Tibial nerve (tissue), 4 donors: ENCODE data around the gene KIF1A. TPM values are rescaled to one million over a fixed set of nuclear protein-coding genes. Genes with fewer than 3 reads are reported as not detected.
A peak's percentile ranks its signal among the peaks of the same experiment; 100 is the strongest.
"Not testable (repeated sequence)": the region's sequence is repeated elsewhere in the genome, so short reads cannot be mapped to it uniquely, and the experiment has no call there.

Experiments
- DNase-seq, 2 donors: peaks; one replicate each; pipeline ENCODE4 v3.0.0-alpha.2; 2019; ENCODE audit warnings: low spot score in 2 of 2
- H3K27ac ChIP-seq, 4 donors: fragments of 200-600 bp; sonication (generic) in 3 of 4; one replicate each; pipeline ENCODE4 v1.5.1; 2017 to 2019; ENCODE audit warnings: mild to moderate bottlenecking in 1 of 4
- H3K27me3 ChIP-seq, 2 donors: fragments of 200-600 bp; sonication (generic) in 1 of 2; one replicate each; pipeline versions ENCODE4 v1.5.1 to v1.6.0; 2017 to 2019
- H3K36me3 ChIP-seq, 3 donors: fragments of 200-600 bp; sonication (generic); one replicate each; pipeline ENCODE4 v1.5.1; 2018 to 2019
- H3K4me1 ChIP-seq, 4 donors: fragments of 200-600 bp; sonication (generic) in 3 of 4; one replicate each; pipeline ENCODE4 v1.5.1; 2017 to 2019
- H3K4me3 ChIP-seq, 4 donors: fragments of 200-600 bp; sonication (generic) in 3 of 4; one replicate each; pipeline ENCODE4 v1.5.1; 2017 to 2019; ENCODE audit warnings: mild to moderate bottlenecking in 1 of 4, moderate library complexity in 1 of 4
- H3K9me3 ChIP-seq, 4 donors: fragments of 200-600 bp; sonication (generic) in 3 of 4; one replicate each; pipeline ENCODE4 v1.5.1; 2017 to 2019
- EP300 ChIP-seq, 2 donors: sonication (generic); formaldehyde crosslinking; IDR thresholded peaks; one replicate each; pipeline ENCODE4 v1.6.1; 2017; ENCODE audit warnings: antibody characterized with exemption in 2 of 2, mild to moderate bottlenecking in 1 of 2
- POLR2A ChIP-seq, 2 donors: fragments of 450-650 bp; IDR thresholded peaks; one replicate each; pipeline ENCODE4 v1.6.1; 2017; ENCODE audit warnings: antibody characterized with exemption in 2 of 2, mild to moderate bottlenecking in 2 of 2, moderate library complexity in 2 of 2
- WGBS, 2 donors: methylation state at CpG; one replicate each; pipeline ENCODE4 v1.1.5; 2018; 5-methylcytosine and 5-hydroxymethylcytosine counted together
- total RNA-seq, 4 donors: library from RNA; depleted of rRNA; stranded (reverse); fragments of >200 nt; gene quantifications; one replicate each; pipeline ENCODE4 v1.1.0, GENCODE V29; 2016
- TF ChIP-seq, protein P1 (sequence below), 5 experiments: fragments of 200-600 bp in 3 of 5; fragments of 450-650 bp in 2 of 5; sonication (generic) in 3 of 5; IDR thresholded peaks; one replicate each; pipeline ENCODE4 v1.5.1; 2016 to 2019; ENCODE audit warnings: antibody characterized with exemption in 5 of 5, mild to moderate bottlenecking in 3 of 5, moderate library complexity in 2 of 5

The KIF1A gene
- total RNA-seq, 4 donors from 2014 or later, result 31.9 to 82.2 (median 45.3) TPM

DNA sequence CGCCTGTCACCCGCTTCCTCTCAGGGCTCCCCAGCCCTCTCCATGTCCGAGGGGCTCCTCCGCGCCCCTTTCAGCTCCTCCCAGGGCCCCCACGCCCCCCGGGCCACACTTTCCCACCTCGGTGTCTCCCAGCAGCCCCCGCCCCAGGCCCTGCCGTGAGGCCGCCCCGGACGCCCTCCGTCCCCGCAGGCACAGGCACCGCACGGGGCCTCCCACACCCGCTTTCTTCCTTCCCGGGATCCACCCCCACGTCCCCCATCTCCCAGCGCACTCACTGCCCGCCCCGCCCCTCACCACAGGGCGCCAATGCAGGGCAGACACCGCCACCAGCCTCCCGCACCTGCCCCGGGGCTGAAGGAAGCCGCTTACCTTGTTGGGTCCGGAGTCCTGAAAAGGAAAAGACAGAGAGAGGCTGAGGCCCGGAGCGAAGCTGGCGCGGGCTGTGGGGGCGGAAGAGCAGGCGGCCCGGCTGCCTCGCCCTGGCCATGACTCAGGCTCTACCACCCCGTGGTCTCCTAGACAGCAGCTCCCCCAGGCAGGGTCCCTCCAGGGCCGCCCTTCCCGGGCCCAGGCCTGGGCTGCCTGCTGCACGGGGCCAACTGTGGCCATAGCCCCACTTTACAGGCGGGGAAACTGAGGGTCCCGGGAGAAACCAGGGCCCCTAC is 37.7 kb downstream of the KIF1A start:
- H3K27me3 ChIP-seq, result peaks cover 0 to 26% of the 10 kb centered on the region in 2 donors
- TF ChIP-seq POLR2A (IDR thresholded peaks at IDR 0.05) (no peak), EP300 (IDR thresholded peaks at IDR 0.05) (no peak)
- TF ChIP-seq, protein P1, sequence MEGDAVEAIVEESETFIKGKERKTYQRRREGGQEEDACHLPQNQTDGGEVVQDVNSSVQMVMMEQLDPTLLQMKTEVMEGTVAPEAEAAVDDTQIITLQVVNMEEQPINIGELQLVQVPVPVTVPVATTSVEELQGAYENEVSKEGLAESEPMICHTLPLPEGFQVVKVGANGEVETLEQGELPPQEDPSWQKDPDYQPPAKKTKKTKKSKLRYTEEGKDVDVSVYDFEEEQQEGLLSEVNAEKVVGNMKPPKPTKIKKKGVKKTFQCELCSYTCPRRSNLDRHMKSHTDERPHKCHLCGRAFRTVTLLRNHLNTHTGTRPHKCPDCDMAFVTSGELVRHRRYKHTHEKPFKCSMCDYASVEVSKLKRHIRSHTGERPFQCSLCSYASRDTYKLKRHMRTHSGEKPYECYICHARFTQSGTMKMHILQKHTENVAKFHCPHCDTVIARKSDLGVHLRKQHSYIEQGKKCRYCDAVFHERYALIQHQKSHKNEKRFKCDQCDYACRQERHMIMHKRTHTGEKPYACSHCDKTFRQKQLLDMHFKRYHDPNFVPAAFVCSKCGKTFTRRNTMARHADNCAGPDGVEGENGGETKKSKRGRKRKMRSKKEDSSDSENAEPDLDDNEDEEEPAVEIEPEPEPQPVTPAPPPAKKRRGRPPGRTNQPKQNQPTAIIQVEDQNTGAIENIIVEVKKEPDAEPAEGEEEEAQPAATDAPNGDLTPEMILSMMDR (IDR thresholded peaks at IDR 0.05), result no peak
- H3K4me3 ChIP-seq, result no peak overlapping the region
- H3K4me1 ChIP-seq, result peaks cover 0 to 6% (median 0%) of the 10 kb centered on the region in 4 donors
- no peaks in the 10 kb centered on the region for H3K9me3 ChIP-seq
- 81 to 84% methylated on average over 41 to 43 of the region's 43 CpGs for WGBS, 2 donors
- DNase-seq, result no peak
- H3K27ac ChIP-seq, result peak overlapping the region in 2 of 4 donors; percentile 36 to 58
- H3K36me3 ChIP-seq, result peaks cover 0 to 6% (median 0%) of the 10 kb centered on the region in 3 donors

DNA sequence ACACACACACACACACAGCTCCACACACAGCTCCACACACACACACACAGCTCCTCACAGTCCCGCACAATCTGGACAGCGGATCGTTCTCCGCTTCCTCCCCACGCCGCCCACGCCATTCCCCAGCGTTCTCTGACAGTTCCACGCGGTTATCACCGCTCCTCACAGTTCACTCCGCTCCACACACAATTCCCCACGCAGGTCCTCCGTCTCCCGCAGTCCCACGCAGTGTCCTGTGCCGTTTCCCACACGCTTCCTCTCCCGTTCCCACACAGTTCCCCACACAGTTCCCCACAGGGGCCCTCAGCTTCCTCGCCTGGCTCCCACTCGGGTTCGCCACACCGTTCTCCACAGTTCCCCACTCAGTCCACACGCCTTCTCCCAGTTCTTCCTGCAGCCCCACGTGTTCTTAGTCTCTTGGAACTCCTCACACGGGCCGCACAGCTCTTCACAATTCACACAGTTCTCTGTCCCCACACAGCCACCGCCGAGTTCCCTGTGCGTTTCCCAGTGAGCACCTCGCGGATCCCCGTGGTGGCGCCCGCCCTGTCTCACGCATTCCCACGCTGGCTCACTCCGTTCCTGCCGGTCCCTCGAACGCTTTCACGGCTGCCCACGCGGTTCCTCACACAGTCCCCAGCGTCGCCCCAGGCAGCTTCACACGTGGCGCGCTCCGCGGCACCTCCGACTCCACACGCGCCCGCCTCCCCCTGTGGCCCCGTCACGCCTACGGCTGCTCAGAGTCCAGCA is 38.4 kb downstream of the KIF1A start:
- Histone ChIP-seq H3K27ac (peak overlapping the region in 2 of 4 donors; percentile 17 to 58), H3K27me3 (peaks cover 0 to 26% of the 10 kb centered on the region in 2 donors), H3K36me3 (peaks cover 0 to 6% (median 0%) of the 10 kb centered on the region in 3 donors), H3K4me3 (no peak overlapping the region), H3K9me3 (no peaks in the 10 kb centered on the region), H3K4me1 (peaks cover 0 to 8% (median 0%) of the 10 kb centered on the region in 4 donors)
- TF ChIP-seq, protein P1 (IDR thresholded peaks at IDR 0.05), result no peak
- TF ChIP-seq POLR2A (IDR thresholded peaks at IDR 0.05) (no peak), EP300 (IDR thresholded peaks at IDR 0.05) (no peak)
- DNase-seq, result no peak
- 67 to 72% methylated on average over 58 of the region's 58 CpGs for WGBS, 2 donors

DNA sequence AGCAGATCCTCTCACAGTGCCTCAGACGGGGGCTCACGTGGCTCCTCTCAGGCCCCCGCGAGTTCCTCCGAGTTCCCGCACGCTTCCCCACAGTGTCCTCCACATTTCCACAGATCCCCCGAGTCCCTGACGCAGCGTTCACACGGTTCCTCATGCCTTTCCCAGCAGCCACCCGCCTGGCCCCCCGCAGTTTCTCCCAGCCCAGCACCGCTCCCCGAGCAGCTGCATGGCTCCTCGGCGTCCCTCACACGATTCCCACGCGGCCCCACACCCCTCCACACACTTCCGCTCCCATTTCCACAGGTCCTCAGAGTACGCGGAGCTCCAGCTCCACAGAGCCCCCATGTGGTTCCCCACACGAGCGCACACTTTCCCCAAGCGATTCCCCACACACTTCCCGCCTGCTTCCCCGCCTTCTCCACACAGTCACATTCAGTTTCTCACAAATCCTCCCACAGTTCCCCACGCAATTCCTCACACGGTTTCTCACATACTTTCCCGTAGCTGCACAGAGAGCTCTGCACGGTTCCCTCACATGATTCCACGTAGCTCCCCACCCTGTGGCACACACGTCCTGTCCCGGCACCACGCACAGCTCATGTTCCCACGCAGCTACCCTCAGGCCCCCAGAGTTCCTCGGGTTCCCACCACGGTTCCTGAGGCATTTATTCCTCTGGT is 39.9 kb downstream of the KIF1A start:
- TF ChIP-seq EP300 (IDR thresholded peaks at IDR 0.05), result peak in 1 of 2 donors; percentile 40
- TF ChIP-seq, protein P1 (IDR thresholded peaks at IDR 0.05), result no peak
- H3K27me3 ChIP-seq, result peaks cover 0 to 26% of the 10 kb centered on the region in 2 donors
- peak in 1 of 2 donors; percentile 11 for DNase-seq

DNA sequence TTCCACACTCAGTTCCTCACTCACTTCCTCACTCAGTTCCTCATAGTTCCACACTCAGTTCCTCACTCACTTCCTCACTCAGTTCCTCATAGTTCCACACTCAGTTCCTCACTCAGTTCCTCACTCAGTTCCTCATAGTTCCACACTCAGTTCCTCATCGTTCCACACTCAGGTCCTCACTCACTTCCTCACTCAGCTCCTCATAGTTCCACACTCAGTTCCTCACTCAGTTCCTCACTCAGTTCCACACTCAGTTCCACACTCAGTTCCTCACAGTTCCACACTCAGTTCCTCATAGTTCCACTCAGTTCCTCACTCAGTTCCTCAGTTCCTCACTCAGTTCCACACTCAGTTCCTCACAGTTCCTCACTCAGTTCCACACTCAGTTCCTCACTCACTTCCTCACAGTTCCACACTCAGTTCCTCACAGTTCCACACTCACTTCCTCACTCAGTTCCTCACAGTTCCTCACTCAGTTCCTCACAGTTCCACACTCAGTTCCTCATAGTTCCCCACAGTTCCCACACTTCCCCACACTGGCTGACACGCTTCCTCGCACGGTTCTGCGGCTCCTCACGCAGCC is 40.7 kb downstream of the KIF1A start:
- H3K27ac ChIP-seq, result peak overlapping the region in 2 of 4 donors; percentile 26 to 42
- not testable (repeated sequence) for H3K9me3 ChIP-seq

More for the DNA sequence above, 39.9 kb downstream of the KIF1A start:
- H3K4me3 ChIP-seq, result no peak overlapping the region
- H3K9me3 ChIP-seq, result no peaks in the 10 kb centered on the region
- H3K27ac ChIP-seq, result peak overlapping the region in 2 of 4 donors; percentile 26 to 42
- peaks cover 0 to 6% (median 0%) of the 10 kb centered on the region in 3 donors for H3K36me3 ChIP-seq
- peaks cover 0 to 15% (median 0%) of the 10 kb centered on the region in 4 donors for H3K4me1 ChIP-seq
- 45 to 53% methylated on average over 39 of the region's 39 CpGs for WGBS, 2 donors

DNA sequence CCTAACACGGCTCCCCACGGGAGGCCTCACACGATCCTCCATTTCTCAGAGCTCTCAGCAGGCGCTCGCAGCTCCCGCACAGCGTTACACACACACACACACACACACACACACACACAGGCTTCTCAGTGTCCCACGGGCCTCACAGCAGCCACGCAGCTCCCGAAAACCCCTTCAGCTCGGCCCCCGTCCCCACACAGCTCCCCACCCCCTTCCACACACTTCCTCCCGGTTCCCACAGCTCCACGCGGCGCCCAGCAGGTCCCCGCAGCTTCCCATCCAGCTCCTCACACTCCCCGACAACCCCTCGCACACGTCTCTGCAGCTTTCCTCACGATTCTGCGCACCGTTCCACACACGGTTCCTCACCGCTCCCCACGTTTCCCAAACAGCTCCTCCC is 41.6 kb downstream of the KIF1A start:
- peaks cover 0 to 15% (median 0%) of the 10 kb centered on the region in 4 donors for H3K4me1 ChIP-seq
- TF ChIP-seq POLR2A (IDR thresholded peaks at IDR 0.05) (no peak), EP300 (IDR thresholded peaks at IDR 0.05) (no peak)
- TF ChIP-seq, protein P1 (IDR thresholded peaks at IDR 0.05), result no peak
- DNase-seq, result no peak
- 77 to 79% methylated on average over 26 of the region's 26 CpGs for WGBS, 2 donors
- peaks cover 0 to 5% (median 0%) of the 10 kb centered on the region in 3 donors for H3K36me3 ChIP-seq
- H3K27ac ChIP-seq, result peak overlapping the region in 1 of 4 donors; percentile 24
- H3K27me3 ChIP-seq, result peaks cover 0 to 21% of the 10 kb centered on the region in 2 donors
- no peaks in the 10 kb centered on the region for H3K9me3 ChIP-seq
- H3K4me3 ChIP-seq, result no peak overlapping the region

More for the DNA sequence above, 40.7 kb downstream of the KIF1A start:
- peaks cover 0 to 26% of the 10 kb centered on the region in 2 donors for H3K27me3 ChIP-seq
- H3K4me3 ChIP-seq, DNase-seq, H3K36me3 ChIP-seq: not testable (repeated sequence)
- H3K4me1 ChIP-seq, result peaks cover 0 to 15% (median 0%) of the 10 kb centered on the region in 4 donors
- WGBS, 2 donors, result 74 to 82% methylated on average over 6 of the region's 6 CpGs
